DOHH2 (cell line): ENCODE data around the gene ASAP2.

Experiments used
- H3F3A ChIP-seq: fragments of 200-600 bp; sonication (generic), shearing (Covaris generic); 2 replicates; pipeline ENCODE4 v1.6.0; 2016; ENCODE audit warnings: antibody characterized with exemption, mild to moderate bottlenecking; ENCODE audit not compliant: control insufficient read depth, insufficient read depth
- H3K27ac ChIP-seq: fragments of 200-600 bp; sonication (generic); 2 replicates; pipeline ENCODE4 v1.5.1; 2014; ENCODE audit warnings: low read depth, mild to moderate bottlenecking, low read length, moderate library complexity
- H3K27me3 ChIP-seq: fragments of 200-600 bp; sonication (generic); 2 replicates; pipeline ENCODE4 v1.6.1; 2014; ENCODE audit warnings: mild to moderate bottlenecking, low read length, mixed read lengths; ENCODE audit not compliant: control insufficient read depth
- H3K36me3 ChIP-seq: fragments of 200-600 bp; sonication (generic); 2 replicates; pipeline ENCODE4 v1.6.1; 2014; ENCODE audit warnings: mild to moderate bottlenecking, low read length, moderate library complexity, mixed read lengths; ENCODE audit not compliant: control insufficient read depth
- H3K4me1 ChIP-seq: fragments of 200-600 bp; sonication (generic); 2 replicates; pipeline ENCODE4 v1.6.1; 2014; ENCODE audit warnings: mild to moderate bottlenecking, low read length, mixed read lengths; ENCODE audit not compliant: control insufficient read depth
- H3K4me2 ChIP-seq: fragments of 200-600 bp; sonication (generic); 2 replicates; pipeline ENCODE4 v1.6.0; 2014; ENCODE audit warnings: mild to moderate bottlenecking, low read length, moderate library complexity
- H3K4me3 ChIP-seq: fragments of 200-600 bp; sonication (generic); 2 replicates; pipeline ENCODE4 v1.5.1; 2014; ENCODE audit warnings: mild to moderate bottlenecking, low read length, mixed read lengths
- H3K79me2 ChIP-seq: fragments of 200-600 bp; sonication (generic); 2 replicates; pipeline ENCODE4 v1.6.1; 2014; ENCODE audit warnings: mild to moderate bottlenecking, low read length, mixed read lengths; ENCODE audit not compliant: control insufficient read depth
- H3K9me2 ChIP-seq: fragments of 200-600 bp; sonication (generic); replicated peaks from 2 replicates; pipeline ENCODE4 v1.6.1; 2014; ENCODE audit warnings: mild to moderate bottlenecking, low read length, mixed read lengths; ENCODE audit not compliant: control insufficient read depth
- H3K9me3 ChIP-seq: fragments of 200-600 bp; sonication (generic); 2 replicates; pipeline ENCODE4 v1.6.1; 2014; ENCODE audit warnings: antibody characterized with exemption, low read length, mixed read lengths; ENCODE audit not compliant: control insufficient read depth, insufficient read depth
- H4K20me1 ChIP-seq: fragments of 200-600 bp; sonication (generic); 2 replicates; pipeline ENCODE4 v1.6.0; 2014; ENCODE audit warnings: low read depth, mild to moderate bottlenecking, antibody characterized with exemption, low read length, moderate library complexity; ENCODE audit not compliant: control insufficient read depth, insufficient read depth
- CTCF ChIP-seq: fragments of 200-600 bp; sonication (generic); IDR thresholded peaks from one replicate; pipeline ENCODE4 v1.5.1; 2014; ENCODE audit warnings: antibody characterized with exemption, mild to moderate bottlenecking, low read depth, low read length; ENCODE audit not compliant: poor library complexity, severe bottlenecking
- EZH2phosphoT487 ChIP-seq: fragments of 200-600 bp; sonication (generic); IDR thresholded peaks from 2 replicates; pipeline ENCODE4 v1.6.1; 2017; ENCODE audit warnings: borderline replicate concordance, mild to moderate bottlenecking, antibody characterized with exemption, low read length, moderate library complexity, mixed read lengths

Gene ASAP2

GRCh38 chr2:9276901-9277451, 70.4 kb downstream of the ASAP2 start:
- Histone ChIP-seq H3K4me3 (no peak overlapping the region), H3K9me3 (no peaks in the 10 kb centered on the region), H3K4me1 (no peaks in the 10 kb centered on the region), H3K9me2 (no peaks in the 10 kb centered on the region), H3K36me3 (no peaks in the 10 kb centered on the region), H3K4me2 (no peak overlapping the region), H3K79me2 (no peaks in the 10 kb centered on the region), H4K20me1 (no peaks in the 10 kb centered on the region), H3F3A (no peaks in the 10 kb centered on the region), H3K27me3 (peaks cover 16% of the 10 kb centered on the region), H3K27ac (no peak overlapping the region)
- TF ChIP-seq EZH2phosphoT487, result no peak
- no peak for TF ChIP-seq CTCF

GRCh38 chr2:9278439-9278838, 71.8 kb downstream of the ASAP2 start:
- Histone ChIP-seq H3F3A (no peaks in the 10 kb centered on the region), H3K4me2 (no peak overlapping the region), H3K9me2 (no peaks in the 10 kb centered on the region), H3K9me3 (no peaks in the 10 kb centered on the region), H3K27ac (no peak overlapping the region), H3K4me3 (no peak overlapping the region), H4K20me1 (no peaks in the 10 kb centered on the region), H3K4me1 (no peaks in the 10 kb centered on the region), H3K36me3 (no peaks in the 10 kb centered on the region), H3K79me2 (no peaks in the 10 kb centered on the region), H3K27me3 (peaks cover 16% of the 10 kb centered on the region)
- TF ChIP-seq EZH2phosphoT487, result no peak
- TF ChIP-seq CTCF, result no peak

- Histone ChIP-seq H3K27me3 (peaks cover 17% of the 10 kb centered on the region), H3K4me2 (no peak overlapping the region), H3K27ac (no peak overlapping the region), H3K36me3 (no peaks in the 10 kb centered on the region), H3K4me3 (no peak overlapping the region), H3K79me2 (no peaks in the 10 kb centered on the region), H3K4me1 (no peaks in the 10 kb centered on the region), H4K20me1 (no peaks in the 10 kb centered on the region), H3K9me2 (no peaks in the 10 kb centered on the region), H3K9me3 (no peaks in the 10 kb centered on the region), H3F3A (no peaks in the 10 kb centered on the region)
- TF ChIP-seq EZH2phosphoT487 (no peak), CTCF (no peak)
Measured at GRCh38 chr2:9279426-9279825, 72.8 kb downstream of the ASAP2 start.
